Retinal pigment epithelial cell (primary cell): ENCODE measurements around the gene GPR158.
A peak's percentile ranks its signal among the peaks of the same experiment; 100 is the strongest.

ENCODE experiments used
- DNase-seq: peaks from one replicate; pipeline ENCODE4 v3.0.0-alpha.2; 2010; ENCODE audit warnings: low read depth
- H3K4me3 ChIP-seq: 2 replicates; pipeline ENCODE4 v1.5.1; 2011; ENCODE audit warnings: mild to moderate bottlenecking, low read length, control low read depth, moderate library complexity
- CTCF ChIP-seq: conservative IDR thresholded peaks from 2 replicates; pipeline ENCODE4 v1.5.1; 2011; ENCODE audit warnings: low read depth, low read length, control low read depth, inconsistent platforms

GPR158 gene

GRCh38 chr10:25222085-25222660 lies 47.4 kb downstream of the GPR158 start:
- no peak overlapping the region for H3K4me3 ChIP-seq
- TF ChIP-seq CTCF: no peak

GRCh38 chr10:25226775-25227682 lies 52.2 kb downstream of the GPR158 start:
- H3K4me3 ChIP-seq: no peak overlapping the region
- no peak for DNase-seq
- TF ChIP-seq CTCF: peak; percentile 95

More at GRCh38 chr10:25222085-25222660, 47.4 kb downstream of the GPR158 start:
- no peak for DNase-seq

- no peak for TF ChIP-seq CTCF
- no peak for DNase-seq
- no peak overlapping the region for H3K4me3 ChIP-seq
Observed at GRCh38 chr10:25231751-25232150, 57.0 kb downstream of the GPR158 start.

GRCh38 chr10:25232204-25232603 lies 57.4 kb downstream of the GPR158 start:
- H3K4me3 ChIP-seq: no peak overlapping the region
- no peak for DNase-seq
- no peak for TF ChIP-seq CTCF

- H3K4me3 ChIP-seq: no peak overlapping the region
- no peak for TF ChIP-seq CTCF
- peak; percentile 58 for DNase-seq
Observed at GRCh38 chr10:25245165-25245564, 70.4 kb downstream of the GPR158 start.

GRCh38 chr10:25257646-25258045 lies 82.8 kb downstream of the GPR158 start:
- no peak overlapping the region for H3K4me3 ChIP-seq
- no peak for DNase-seq
- TF ChIP-seq CTCF: no peak

- H3K4me3 ChIP-seq: no peak overlapping the region
- DNase-seq: no peak
- TF ChIP-seq CTCF: no peak
Observed at GRCh38 chr10:25261110-25261509, 86.3 kb downstream of the GPR158 start.
